Muscle of leg (tissue), 11 donors: ENCODE data around the gene PRC1. TPM values are rescaled to one million over a fixed set of nuclear protein-coding genes. Genes with fewer than 3 reads are reported as not detected.

Experiments
- DNase-seq: peaks from one replicate; pipeline ENCODE4 v3.0.0; 2013
- H3K27ac ChIP-seq: one replicate; pipeline ENCODE4 v1.5.1; 2013; ENCODE audit warnings: mild to moderate bottlenecking, low read length, control low read depth
- H3K27me3 ChIP-seq: one replicate; pipeline ENCODE4 v1.6.1; 2013; ENCODE audit warnings: low read length; ENCODE audit not compliant: control insufficient read depth, insufficient read depth
- H3K36me3 ChIP-seq: one replicate; pipeline ENCODE4 v1.6.1; 2013; ENCODE audit warnings: low read length; ENCODE audit not compliant: control insufficient read depth, insufficient read depth
- H3K4me1 ChIP-seq: one replicate; pipeline ENCODE4 v1.6.1; 2013; ENCODE audit warnings: low read length; ENCODE audit not compliant: control insufficient read depth, insufficient read depth
- H3K4me3 ChIP-seq: one replicate; pipeline ENCODE4 v1.5.1; 2013; ENCODE audit warnings: low read length, control low read depth
- H3K9me3 ChIP-seq: replicated peaks from 2 replicates; pipeline ENCODE4 v1.6.1; 2013; ENCODE audit warnings: low read depth, low read length; ENCODE audit not compliant: control insufficient read depth
- WGBS: methylation state at CpG from one replicate; pipeline ENCODE4 v1.1.5; 2013; ENCODE audit warnings: missing lambda C conversion rate; ENCODE audit not compliant: insufficient coverage; 5-methylcytosine and 5-hydroxymethylcytosine counted together
- polyA plus RNA-seq, 8 donors: library from polyadenylated mRNA; unstranded; fragments of 120-200 nt; gene quantifications; one replicate each; pipeline versions ENCODE4 v1.2.1 to v1.2.3, GENCODE V29; 2013; ENCODE audit warnings: inconsistent platforms in 1 of 8, low replicate concordance in 1 of 8; ENCODE audit not compliant: insufficient read length in 8 of 8, insufficient read depth in 1 of 8
- total RNA-seq: library from RNA; stranded (reverse); fragments of 120-200 nt; gene quantifications from one replicate; pipeline ENCODE4 v1.2.4, GENCODE V29; 2013

The PRC1 gene
- total and polyA plus RNA-seq, 9 donors = 38.3 to 68.2 (median 49.9) TPM

DNA sequence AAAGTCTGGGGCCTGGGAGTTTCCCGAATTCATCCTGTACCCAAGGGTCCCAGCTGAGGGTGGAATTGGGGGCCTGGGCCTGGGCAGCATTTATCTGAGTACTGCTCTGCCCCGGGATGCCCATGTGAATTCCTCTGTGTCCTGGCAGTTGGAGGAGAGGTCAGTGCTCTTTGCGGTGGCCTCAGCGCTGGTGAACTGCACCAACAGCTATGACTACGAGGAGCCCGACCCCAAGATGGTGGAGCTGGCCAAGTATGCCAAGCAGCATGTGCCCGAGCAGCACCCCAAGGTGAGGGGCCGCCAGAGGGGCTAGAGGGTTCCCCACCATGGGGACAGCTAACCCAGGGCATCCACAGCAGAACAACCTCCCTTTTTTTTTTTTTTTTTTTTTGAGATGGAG lies 45.8 kb downstream of the PRC1 start:
- DNase-seq = no peak
- 97% methylated on average over 7 of the region's 8 CpGs for WGBS
- Histone ChIP-seq H3K9me3 (no peaks in the 10 kb centered on the region), H3K4me1 (no peaks in the 10 kb centered on the region), H3K36me3 (peaks cover 84% of the 10 kb centered on the region), H3K4me3 (no peak overlapping the region), H3K27ac (no peak overlapping the region), H3K27me3 (no peaks in the 10 kb centered on the region)

DNA sequence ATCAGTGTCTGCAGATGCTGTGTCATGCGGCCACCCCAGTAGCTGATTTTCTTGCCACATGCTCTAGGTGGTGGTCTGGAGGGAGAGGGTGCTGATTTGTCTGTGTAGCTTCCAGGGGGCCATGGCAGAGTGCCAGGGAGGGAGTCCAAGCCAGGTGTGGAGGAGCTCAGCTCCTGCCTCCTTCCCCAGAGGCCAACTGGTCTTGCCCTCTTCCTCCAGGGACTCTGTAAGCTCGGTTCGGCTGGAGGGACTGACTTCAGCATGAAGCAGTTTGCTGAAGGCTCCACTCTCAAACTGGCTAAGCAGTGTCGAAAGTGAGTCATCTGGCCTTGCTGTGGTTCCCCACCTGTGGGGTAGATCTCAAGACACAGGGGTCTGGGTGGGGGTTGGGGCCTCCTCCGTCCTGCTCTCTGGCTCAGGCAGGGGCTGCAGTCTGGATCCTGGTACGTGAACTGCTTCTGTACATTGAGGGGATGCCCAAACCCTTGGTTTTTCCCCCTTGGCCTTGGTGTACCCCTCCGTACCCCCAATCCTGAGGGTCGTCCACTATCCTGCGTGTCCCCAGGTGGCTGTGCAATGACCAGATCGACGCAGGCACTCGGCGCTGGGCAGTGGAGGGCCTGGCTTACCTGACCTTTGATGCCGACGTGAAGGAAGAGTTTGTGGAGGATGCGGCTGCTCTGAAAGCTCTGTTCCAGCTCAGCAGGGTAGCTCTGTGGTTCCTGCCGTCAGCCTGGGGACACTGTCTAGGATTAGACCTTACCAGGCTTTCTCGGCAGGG lies 46.6 kb downstream of the PRC1 start:
- WGBS = 81% methylated on average over 18 of the region's 18 CpGs
- H3K27ac ChIP-seq = no peak overlapping the region

DNA sequence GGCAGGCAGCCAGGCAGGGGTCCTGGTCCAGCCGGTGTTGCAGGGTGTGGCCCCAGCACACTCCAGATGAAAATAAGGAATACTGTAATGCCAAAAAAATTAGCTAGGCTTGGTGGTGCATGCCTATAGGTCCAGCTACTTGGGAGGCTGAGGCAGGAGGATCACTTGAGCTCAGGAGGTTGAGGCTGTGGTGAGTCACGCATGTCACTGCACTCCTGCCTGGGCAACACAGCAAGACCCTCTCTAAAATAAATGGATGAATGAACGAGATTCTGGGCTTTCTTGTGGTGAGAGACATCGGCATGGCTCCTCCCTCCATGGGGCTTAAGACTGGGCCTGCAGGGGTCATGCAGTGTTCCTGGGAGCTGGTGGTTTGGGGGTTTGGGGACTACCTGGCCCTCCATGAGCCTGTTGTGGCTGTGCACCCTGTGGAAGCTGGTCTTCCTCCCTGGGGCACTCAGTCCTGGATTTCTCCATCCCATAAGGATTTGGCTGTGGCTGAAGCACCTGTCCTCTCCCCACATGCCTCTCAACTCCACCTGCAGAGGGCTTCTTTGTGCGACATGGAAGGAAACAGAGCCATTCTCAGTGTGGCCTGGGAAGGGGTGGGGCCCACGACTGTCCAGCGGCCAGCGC lies 47.3 kb downstream of the PRC1 start:
- DNase-seq = no peak
- Histone ChIP-seq H3K27me3 (no peaks in the 10 kb centered on the region), H3K36me3 (peaks cover 87% of the 10 kb centered on the region), H3K27ac (no peak overlapping the region), H3K9me3 (no peaks in the 10 kb centered on the region), H3K4me1 (no peaks in the 10 kb centered on the region), H3K4me3 (no peak overlapping the region)
- WGBS = 70% methylated on average over 6 of the region's 8 CpGs

More for the DNA sequence above, 46.6 kb downstream of the PRC1 start:
- Histone ChIP-seq H3K4me1 (no peaks in the 10 kb centered on the region), H3K36me3 (peaks cover 84% of the 10 kb centered on the region), H3K4me3 (no peak overlapping the region), H3K9me3 (no peaks in the 10 kb centered on the region), H3K27me3 (no peaks in the 10 kb centered on the region)
- DNase-seq = no peak

DNA sequence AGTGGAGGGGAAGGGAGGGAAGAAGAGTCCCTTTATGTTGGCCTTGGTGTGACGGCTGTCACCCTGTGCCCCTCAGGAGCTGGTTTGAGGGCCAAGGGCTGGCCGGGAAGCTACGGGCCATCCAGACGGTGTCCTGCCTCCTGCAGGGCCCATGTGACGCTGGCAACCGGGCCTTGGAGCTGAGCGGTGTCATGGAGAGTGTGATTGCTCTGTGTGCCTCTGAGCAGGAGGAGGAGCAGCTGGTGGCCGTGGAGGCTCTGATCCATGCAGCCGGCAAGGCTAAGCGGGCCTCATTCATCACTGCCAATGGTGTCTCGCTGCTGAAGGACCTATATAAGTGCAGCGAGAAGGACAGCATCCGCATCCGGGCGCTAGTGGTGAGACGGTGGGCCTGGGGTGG lies 47.8 kb downstream of the PRC1 start:
- DNase-seq = no peak
- Histone ChIP-seq H3K27ac (no peak overlapping the region), H3K27me3 (no peaks in the 10 kb centered on the region), H3K36me3 (peaks cover 86% of the 10 kb centered on the region), H3K9me3 (no peaks in the 10 kb centered on the region), H3K4me3 (no peak overlapping the region), H3K4me1 (no peaks in the 10 kb centered on the region)
- 95% methylated on average over 11 of the region's 16 CpGs for WGBS

DNA sequence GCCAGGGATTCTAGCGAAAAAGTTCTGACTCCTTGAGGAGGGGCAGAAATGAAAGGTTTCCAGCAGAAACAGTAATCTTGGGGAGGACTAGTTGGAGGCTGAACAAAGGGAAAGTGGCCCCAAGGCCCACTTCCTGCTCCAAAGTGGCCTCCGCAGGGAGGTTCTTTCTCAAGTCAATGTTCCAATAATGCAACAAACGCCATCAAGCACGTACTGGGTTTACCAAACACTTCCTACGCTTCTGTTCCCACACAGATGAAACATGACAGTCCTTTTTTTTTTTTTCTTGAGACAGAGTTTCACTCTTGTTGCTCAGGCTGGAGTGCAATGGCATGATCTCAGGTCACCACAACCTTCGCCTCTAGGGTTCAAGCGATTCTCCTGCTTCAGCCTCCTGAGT lies 49.2 kb downstream of the PRC1 start:
- Histone ChIP-seq H3K9me3 (no peaks in the 10 kb centered on the region), H3K27me3 (no peaks in the 10 kb centered on the region), H3K36me3 (peaks cover 85% of the 10 kb centered on the region), H3K27ac (no peak overlapping the region), H3K4me3 (no peak overlapping the region), H3K4me1 (no peaks in the 10 kb centered on the region)
- no peak for DNase-seq
- WGBS = 68% methylated on average over 5 of the region's 7 CpGs

DNA sequence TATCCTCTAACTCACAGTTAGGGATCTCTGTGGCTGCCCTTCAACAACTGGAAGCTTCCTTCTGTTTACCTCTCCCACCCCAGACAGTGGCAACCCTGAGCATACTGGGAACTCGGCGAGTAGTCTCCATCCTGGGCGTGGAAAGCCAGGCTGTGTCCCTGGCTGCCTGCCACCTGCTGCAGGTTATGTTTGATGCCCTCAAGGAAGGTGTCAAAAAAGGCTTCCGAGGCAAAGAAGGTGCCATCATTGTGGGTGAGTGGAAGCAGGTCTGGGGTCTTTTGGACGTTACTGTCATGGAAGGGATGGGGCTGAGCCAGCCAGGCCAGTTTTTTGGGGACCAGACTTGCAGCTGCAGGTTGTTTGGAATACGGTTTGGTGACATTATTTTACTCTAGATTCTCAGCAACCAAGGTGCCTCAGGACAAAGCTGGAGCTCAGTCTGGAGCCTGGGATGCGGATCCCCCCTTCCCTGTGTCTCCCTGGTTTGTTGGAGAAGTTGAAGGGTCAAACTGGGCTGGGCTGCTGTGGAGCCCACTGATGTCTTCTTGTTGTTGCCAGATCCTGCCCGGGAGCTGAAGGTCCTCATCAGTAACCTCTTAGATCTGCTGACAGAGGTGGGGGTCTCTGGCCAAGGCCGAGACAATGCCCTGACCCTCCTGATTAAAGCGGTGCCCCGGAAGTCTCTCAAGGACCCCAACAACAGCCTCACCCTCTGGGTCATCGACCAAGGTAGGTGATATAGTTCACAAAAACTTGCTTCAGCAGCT lies 51.8 kb downstream of the PRC1 start:
- Histone ChIP-seq H3K27ac (no peak overlapping the region), H3K27me3 (no peaks in the 10 kb centered on the region), H3K4me1 (no peaks in the 10 kb centered on the region), H3K9me3 (no peaks in the 10 kb centered on the region), H3K4me3 (no peak overlapping the region), H3K36me3 (peaks cover 85% of the 10 kb centered on the region)
- DNase-seq = no peak
- WGBS = 96% methylated on average over 7 of the region's 12 CpGs

DNA sequence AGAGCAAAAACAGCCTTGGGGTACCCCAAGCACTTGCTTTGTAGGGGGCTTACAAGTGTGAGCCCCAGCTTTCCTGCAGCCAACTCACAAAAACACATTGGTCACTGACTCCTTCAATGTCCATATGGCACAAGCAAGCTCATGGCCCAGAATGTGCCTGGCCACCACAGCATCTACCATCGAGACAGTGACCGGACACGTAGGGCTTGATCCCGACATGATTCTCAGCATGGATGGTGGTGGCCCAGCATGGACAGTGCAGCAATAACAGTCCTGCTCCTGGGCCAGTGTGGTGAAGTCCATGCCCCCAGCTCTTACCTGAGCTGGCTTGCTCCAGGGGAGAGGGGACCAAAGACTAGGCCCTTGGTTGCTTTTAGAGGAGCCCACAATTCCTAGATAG lies 53.3 kb downstream of the PRC1 start:
- 95% methylated on average over 4 of the region's 4 CpGs for WGBS
- H3K4me1 ChIP-seq = peaks cover 5% of the 10 kb centered on the region
- H3K36me3 ChIP-seq = peaks cover 81% of the 10 kb centered on the region
- DNase-seq = no peak
- H3K27ac ChIP-seq = no peak overlapping the region
- H3K9me3 ChIP-seq = no peaks in the 10 kb centered on the region
- no peaks in the 10 kb centered on the region for H3K27me3 ChIP-seq
- no peak overlapping the region for H3K4me3 ChIP-seq

DNA sequence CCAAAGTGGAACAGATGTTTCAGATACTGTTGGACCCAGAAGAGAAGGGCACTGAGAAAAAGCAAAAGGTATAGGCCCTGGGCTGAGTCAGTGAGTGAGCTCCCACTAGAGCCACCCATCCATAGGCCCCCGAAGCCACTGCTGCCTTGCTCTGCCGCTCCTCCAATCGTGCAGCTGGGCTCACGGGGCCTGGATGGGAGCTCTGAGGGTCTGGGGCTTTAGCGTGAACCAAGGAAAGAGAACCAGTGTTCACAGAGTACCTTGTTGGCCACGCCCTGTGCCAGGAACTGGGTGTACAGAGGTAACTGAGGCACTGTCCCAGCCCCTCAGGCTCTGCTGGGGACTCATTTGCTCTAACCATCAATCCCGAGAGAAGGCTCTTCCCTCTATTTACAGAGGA lies 54.6 kb downstream of the PRC1 start:
- whole genome bisulfite sequencing = 80% methylated on average over 2 of the region's 7 CpGs
- H3K9me3 ChIP-seq = no peaks in the 10 kb centered on the region

DNA sequence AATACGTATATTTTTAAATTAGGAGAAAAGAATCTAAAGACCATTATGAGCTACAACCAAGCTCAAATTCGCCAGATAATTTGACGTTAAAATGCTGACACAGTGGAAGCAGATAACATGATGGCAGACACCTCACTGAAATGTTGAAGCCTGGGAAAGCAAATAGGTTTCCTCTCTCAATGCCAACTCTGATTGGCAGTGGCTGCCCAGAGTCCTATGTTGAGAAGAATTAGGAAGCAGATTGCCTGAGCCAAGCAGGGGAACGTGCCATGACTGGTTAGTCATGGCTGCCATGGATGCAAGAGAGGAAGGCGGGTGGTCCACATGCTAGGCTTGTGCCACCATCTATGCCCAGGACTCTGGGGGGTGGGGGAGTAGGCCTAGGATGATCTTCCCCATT lies 56.1 kb downstream of the PRC1 start:
- Histone ChIP-seq H3K36me3 (peaks cover 60% of the 10 kb centered on the region), H3K4me3 (no peak overlapping the region), H3K4me1 (peaks cover 21% of the 10 kb centered on the region), H3K27ac (no peak overlapping the region), H3K27me3 (no peaks in the 10 kb centered on the region), H3K9me3 (no peaks in the 10 kb centered on the region)
- DNase-seq = no peak
- 100% methylated on average over 1 of the region's 5 CpGs for WGBS

More for the DNA sequence above, 54.6 kb downstream of the PRC1 start:
- Histone ChIP-seq H3K27me3 (no peaks in the 10 kb centered on the region), H3K36me3 (peaks cover 74% of the 10 kb centered on the region), H3K4me1 (peaks cover 12% of the 10 kb centered on the region), H3K4me3 (no peak overlapping the region), H3K27ac (no peak overlapping the region)
- DNase-seq = no peak

DNA sequence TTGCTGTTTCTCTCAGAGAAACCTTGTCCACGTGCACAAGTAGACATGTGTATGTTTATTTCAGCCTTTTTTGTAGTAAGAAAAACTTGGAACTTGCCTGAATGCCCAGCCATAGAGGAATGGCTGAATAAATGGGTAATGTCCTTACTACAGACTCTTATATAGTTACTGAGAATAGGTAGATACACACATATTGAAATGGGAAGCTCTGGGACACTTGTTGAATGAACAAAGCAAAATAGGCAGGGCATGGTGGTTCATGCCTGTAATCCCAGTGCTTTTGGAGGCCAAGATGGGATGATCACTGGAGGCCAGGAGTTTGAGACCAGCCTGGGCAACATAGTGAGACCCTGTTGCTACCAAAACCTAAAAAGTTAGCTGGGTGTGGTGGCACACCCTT lies 57.5 kb downstream of the PRC1 start:
- DNase-seq = no peak
- no CpG with 5 or more reads among the region's 1 CpG for WGBS
- peaks cover 46% of the 10 kb centered on the region for H3K36me3 ChIP-seq

More for the DNA sequence above, 57.5 kb downstream of the PRC1 start:
- no peak overlapping the region for H3K4me3 ChIP-seq
- peaks cover 33% of the 10 kb centered on the region for H3K4me1 ChIP-seq
- no peak overlapping the region for H3K27ac ChIP-seq
- no peaks in the 10 kb centered on the region for H3K27me3 ChIP-seq
- H3K9me3 ChIP-seq = no peaks in the 10 kb centered on the region
